DMS 273 treated with DMSO at 0.1 percent for 48 hours (cell line): Measurements from ENCODE around the gene C8G.

ENCODE experiments used
- DNase-seq: peaks from one replicate; lab custom pipeline; 2025; lab: John Stamatoyannopoulos, UW

The C8G gene

DNA sequence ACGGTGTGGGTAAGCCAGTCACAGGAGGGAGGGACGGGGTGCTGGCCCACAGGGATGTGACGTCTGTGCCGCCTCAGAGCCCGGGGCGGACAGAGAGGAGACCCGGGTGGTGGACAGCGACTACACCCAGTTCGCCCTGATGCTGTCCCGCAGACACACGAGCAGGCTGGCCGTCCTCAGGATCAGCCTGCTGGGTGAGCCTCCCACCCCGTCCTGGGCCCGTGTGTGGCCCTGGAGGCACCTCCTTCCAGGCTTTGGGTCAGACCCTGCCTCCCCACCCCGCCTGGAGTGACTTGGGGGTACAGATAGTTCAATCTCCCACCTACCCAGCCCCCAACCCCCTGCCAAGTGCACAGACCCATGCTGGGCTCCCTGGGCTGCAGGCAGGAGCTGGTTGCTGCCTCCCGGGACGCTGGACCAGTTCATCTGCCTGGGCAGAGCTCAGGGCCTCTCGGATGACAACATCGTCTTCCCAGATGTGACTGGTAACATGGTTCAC is 8.8 kb downstream of the C8G start:
- no peak for DNase-seq

DNA sequence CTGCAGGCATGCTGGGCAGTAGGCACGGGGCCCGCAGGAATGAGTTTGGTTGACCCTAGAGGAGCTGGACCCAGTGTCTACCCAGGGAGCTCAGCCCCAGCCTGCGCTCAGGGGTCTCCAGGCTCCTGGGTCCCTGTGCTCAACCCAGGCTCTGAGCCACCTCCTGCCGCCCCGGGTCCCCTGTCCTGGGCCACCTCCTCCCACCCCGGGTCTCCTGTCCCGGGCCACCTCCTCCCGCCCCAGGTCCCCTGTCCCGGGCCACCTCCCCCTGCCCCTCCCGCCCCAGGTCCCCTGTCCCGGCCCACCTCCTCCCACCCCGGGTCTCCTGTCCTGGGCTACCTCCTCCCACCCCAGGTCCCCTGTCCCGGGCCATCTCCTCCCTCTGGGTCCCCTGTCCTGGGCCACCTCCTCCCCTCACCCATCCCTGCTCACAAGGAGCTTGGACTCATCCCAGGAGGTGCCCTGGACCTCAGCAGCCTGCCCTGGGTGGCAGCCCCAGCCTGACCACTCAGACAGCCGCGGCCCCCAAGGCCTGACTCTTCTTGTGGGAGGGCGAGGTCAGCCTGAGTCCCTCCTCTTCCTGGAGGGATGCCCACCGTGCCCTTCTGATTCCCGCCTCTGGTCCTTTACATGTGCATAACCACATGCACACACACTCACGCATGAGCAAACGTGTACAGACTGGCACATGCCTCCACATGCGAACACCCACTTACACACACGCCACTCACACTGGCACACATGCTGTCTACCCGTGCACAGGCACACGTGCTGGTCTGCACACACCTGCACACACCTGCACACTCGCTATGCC is 9.4 kb downstream of the C8G start:
- DNase-seq, result no peak

DNA sequence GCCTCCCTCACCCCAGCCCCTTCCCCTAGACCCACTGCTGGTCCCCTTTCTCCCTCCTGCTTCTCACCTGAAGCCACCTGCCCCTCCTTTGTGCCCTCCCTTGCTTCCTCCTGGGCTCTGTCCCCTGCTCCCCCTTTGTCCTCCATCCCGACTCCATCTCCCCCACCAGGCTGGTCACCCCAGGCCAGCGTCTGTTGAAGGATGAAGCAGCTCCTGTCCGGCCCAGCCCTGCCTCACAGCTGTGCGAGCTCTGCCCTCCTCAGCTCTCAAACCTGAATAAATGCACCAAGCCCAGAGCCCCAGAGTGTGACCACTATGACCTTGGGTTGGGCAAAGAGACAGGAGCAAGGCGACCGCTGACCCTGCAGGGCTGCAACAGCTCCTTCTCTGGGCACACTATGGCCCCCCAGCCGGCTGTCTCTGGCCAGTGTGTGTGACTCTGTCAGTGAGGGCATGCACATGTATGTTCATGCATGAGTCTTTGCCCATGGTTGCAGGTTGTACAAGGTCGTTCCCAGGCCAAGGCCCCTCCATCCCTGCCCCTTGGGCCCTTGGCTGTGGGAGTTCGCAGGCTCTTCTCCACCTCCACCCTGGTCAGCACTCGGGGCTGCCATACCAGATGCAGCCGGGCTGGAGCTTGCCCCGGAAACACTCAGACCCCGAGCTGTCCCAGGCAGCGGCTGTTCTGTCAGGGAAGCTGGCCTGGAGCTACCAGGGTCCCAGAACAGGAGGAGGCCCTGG is 10.3 kb downstream of the C8G start:
- DNase-seq, result no peak

DNA sequence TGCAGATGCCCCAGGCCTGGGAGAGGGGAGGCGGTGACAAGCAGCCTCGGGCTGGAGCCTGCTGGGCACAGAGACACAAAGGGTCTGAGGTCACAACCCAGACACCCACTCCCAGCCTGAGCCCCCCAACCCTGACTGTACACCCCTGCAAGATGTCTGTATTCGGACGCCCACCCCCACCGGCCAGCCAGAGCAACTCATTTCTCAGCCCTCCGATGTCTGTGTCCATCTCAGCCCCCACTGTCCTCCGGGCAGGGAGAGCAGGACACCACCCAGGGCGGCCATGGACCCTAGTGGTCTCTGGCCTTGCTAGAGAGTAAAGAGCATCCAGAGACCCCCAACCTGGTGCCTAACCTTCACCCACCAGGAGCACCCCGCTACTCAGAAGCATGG is 10.9 kb downstream of the C8G start:
- no peak for DNase-seq

DNA sequence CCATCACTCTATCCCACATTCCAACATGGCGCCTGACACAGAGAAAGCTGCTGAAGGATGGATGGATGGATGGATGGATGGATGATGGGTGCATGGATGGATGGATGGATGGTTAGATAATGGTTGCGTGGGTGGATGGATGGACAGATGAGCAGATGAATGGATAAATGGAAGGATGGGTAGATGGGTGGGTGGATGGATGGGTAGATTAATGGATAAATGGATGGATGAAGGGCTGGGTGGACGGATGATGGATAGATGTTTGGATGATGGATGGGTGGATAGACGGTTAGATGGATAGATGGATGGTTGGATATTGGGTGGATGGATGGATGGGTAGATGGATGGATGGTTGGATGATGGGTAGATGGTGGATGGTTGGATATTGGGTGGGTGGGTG is 11.6 kb downstream of the C8G start:
- DNase-seq, result no peak

DNA sequence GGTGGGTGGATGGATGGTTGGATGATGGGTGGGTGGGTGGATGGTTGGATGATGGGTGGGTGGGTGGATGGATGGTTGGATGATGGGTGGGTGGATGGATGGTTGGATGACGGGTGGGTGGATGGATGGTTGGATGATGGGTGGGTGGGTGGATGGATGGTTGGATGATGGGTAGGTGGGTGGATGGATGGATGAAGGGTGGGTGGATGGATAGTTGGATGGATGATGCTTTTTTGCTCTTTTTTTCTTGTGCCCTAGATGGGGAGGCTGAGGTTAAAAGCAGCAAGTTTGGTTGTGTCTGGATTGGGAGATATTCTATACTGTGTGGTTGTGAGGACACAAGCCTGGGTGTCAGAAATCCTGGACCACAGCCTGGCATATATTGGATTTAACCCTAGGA is 12.4 kb downstream of the C8G start:
- no peak for DNase-seq

DNA sequence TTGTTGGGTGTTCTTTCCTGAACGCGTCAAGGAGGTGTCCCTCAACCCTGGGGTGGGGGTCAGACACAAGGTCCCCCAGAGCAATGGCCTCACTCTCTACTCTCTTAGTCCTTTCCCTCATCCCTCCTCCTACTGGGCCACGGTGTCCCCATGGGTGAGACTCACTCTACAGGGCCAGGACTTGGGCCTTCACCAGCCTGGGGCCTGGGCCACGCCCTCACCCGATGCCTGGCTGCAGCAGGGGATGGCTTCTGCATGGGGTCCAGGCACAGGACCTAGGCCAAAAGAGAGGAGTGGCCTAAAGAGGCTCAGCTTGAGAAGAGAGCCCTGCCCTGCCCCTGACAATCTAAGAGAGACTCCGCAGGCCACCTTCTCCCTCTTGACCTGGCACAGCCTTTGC is 12.9 kb downstream of the C8G start:
- no peak for DNase-seq

DNA sequence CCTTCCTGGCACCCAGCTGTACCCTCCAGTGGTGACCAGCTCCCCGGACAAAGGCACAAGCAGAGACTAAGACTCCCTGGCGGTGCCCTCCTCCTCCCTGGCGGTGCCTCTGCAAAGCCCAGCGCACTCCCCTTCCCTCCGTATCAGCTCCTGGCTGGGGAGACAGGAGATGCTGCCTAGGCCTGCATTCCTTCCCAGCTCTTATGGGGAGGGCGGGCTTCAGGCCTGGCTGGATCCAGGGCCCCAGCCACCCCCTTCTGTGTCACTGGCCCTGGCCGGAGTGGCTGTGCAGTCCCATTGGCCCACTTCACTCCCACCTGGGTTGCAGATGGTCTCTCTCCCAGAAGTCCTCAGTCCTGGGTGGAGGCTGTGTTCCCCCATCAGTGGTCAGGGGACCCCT is 13.4 kb downstream of the C8G start:
- DNase-seq, result no peak

DNA sequence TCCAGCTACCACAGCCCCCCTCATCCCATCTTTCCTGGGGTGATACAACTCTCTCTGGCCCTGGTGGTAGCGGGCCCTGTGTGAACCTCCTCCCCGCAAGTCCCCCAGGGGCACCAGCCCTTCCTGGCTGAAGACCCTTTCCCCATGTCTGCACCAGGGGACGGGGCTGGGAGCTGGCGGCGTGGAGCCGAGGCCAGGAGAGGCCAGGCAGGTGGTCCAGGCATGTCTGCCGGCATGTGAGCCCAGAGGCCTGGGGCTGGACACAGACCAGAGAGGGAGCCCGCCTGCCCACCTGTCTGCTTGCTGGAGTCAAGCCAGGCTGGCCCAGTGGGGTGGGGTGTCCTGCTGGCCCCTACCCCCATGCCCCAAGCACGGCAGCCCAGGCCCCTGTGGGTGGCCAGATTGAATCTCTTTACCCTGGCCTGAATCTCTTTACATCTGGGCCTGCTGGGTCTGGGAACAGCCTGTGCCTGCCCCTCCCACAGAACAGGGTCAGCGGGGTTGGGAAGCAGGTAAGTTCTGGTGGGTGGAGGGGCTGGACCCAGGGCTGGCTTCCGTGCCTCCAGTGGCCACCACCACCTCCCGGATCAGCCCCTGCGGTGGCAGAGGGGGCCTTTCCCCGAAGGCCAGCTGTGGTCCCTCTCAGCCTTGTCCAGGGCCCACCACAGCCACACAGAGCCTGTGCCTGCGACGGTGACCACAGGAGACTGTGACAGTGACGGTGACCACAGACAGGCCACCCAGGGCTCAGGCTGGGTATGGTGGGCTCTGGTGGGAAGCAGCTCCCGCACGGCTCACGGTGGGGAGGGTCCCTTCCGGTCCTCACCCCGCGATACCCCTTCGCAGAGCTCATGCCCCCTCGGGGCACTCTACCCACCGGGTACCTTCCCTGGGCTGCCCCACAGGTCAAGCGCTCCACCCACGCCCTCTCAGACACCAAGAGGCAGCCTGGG is 14.1 kb downstream of the C8G start:
- DNase-seq, result no peak

DNA sequence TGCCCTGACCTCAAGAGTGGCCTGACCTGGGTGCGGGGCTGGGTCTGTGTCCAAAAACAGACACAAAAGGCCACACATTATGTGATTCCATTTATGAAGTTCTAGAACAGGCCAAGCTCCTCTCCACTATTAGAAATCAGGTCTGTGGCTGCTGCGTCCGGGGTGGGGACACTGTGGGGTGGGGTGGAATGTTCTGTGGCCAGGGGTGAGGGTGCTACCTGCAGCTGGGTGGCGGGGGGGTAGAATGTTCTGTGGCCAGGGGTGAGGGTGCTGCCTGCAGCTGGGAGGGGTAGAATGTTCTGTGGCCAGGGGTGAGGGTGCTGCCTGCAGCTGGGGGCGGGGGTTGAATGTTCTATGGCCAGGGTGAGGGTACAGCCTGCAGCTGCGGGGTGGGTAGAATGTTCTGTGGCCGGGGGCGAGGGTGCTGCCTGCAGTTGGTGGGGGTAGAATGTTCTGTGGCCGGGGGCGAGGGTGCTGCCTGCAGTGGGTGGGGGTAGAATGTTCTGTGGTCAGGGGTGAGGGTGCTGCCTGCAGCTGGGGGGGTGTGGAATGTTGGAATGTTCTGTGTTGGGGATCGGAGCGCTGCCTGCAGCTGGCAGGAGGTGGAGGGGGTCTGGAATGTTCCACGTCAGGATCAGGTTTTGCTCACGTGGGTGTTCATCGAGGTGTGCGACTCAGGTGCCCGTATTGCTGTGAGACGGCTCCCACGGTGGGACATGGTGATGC is 15.3 kb downstream of the C8G start:
- no peak for DNase-seq

DNA sequence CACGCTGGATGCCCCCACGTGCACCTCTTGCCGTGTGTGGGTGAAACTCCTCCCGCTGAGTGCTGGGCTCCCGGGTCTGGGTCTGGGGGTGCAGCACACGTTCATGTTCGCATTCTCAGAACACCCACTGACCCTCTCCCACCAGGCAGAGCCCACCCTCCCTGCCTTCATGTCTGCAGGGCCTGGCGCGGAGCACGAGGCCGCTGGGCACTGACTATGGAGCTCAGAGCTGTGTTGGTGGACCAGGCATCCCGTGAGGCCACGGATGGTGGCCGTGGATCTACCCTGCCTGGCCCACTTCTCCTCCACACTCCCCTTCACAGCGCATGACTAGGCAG is 15.9 kb downstream of the C8G start:
- DNase-seq, result no peak

DNA sequence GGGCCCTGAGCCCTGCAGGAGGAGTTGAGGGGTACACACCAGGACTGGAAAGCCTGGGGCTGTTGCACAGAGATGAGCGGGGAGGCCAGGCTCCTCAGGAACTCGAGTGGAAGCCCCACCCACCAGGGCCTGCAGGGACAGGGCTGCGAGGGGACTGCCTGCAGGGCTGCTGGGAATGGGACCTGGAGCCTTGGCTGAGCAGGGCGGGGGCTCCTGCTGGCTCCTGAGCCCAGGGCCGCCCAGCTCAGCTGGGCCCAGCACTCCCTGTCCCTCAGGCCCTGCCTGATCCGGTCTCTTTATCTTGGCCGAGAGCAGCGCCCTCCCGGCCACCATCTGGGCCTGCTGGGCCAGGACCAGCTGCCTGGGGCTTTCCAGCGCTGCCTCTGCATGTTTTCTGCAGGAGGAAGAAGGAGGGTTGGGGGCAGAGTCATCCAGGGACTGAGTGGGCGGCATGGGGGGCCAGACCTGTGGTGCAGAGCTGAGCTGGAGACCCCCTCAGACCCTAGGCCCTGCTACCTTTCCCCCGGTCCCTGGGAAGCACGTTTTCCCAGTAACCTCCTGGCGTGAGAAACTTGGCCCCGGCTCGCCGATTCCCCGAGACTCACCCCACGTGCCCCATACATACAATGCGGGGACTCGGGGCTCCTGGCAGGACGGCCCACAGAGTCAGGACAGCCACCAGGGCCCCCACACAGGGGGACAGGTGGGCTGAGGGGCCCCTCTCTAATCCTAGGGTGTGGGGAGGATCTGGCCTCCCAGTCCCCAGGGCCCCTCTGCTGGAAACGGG is 16.4 kb downstream of the C8G start:
- DNase-seq, result peak; percentile 17

DNA sequence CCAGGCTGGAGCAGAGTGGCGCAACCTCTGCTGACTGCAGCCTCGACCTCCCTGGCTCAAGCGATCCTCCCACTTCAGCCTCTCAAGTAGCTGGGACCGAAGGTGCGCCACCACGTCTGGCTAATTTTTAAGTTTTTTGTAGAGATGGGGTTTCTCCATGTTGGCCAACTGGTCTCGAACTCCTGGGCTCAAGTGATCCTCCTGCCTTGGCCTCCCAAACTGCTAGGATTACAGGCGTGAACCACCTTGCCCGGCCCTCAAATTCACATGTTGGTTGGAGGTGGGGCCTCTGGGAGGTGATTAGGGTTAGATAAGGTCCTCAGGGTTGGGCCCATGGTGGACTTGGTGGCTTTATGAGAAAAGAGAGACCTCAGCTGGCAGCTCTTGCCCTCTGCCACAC is 17.1 kb downstream of the C8G start:
- DNase-seq, result no peak

DNA sequence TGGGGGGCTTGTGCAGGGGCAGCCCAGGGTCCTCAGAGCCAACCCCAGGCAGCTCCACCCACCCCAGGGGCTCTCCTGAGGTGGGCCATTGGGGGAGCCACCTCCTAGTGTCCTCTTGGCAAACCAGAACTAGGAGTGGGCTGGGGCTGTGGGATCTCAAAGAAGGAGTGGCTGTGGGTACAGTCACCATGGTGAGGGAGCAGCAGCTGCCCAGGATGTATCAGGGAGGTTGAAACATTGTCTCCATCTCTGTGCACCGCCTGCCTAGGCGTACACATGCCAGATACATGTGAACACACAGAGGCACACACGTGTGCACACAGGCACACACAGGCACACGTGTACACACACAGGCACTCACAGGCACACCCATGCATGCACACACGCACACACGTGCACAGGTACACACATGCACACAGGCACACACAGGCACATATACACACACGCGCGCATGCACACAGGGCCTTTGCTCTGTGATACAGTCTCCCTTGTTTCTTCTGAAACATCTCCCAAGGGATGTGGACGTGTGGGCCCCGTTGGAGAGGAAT is 17.7 kb downstream of the C8G start:
- no peak for DNase-seq

DNA sequence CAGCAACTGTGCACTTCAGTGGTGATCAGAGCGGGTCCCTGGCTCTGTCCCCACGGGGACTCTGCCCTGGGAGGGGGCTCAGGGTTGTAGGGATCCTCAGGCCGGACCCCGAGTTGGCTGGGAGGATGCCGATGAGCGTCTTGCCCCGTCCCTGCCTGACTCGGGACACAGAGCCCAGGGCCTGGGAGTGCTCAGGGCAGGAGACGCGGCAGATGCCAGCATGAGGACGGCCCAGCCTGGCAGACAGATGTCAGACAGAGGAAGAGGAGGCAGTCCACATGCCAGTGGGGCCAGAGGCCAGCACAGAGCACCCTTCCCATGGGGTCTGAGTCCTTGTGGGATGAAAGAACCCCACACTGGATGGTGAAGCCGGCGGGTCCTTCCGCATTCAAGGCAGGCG is 18.3 kb downstream of the C8G start:
- no peak for DNase-seq

DNA sequence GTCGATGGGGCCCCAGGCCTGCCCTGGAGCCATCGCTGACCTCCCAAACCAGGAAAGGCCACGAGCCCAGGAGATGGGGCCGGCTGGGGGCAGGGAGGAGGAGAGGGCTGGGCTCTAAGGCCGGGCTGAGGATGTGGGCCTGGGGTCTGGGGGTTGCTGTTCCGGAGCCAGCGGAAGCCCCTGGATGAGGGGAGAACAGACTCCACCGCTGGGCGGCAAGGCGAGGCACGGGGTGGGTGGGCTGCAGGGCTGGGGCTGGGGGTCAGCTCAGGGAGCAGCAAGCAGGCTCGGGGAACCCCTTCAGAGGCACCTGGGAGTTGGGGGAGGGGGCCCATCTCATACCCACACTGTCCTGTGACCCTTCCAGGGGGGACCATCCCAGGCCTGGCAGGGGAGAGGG is 18.7 kb downstream of the C8G start:
- DNase-seq, result no peak

DNA sequence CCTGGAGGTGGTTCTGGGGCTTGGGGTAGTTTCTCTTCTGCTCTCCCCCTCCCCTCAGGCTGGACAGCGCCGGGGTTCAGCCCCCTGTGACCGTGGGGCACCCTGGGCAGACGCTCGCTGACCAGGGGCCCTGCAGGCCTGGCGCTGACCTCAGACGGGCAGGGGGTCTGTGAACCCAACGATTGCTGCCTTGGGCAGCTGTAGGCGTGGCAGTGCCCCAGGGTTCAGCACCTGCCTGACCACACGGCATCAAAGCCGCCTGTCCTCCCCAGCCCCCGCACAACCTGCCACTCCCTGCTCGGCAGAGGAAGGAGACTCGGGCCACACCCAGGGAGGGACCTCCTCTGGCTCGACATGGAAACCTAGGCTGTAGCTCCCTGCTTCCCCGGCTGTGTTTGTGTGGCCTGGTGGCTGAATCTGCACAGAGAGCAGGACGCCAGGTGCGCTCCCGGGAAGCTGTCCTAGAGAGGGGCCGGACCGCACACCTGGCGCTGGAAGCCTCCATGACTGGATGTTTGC is 19.2 kb downstream of the C8G start:
- no peak for DNase-seq

DNA sequence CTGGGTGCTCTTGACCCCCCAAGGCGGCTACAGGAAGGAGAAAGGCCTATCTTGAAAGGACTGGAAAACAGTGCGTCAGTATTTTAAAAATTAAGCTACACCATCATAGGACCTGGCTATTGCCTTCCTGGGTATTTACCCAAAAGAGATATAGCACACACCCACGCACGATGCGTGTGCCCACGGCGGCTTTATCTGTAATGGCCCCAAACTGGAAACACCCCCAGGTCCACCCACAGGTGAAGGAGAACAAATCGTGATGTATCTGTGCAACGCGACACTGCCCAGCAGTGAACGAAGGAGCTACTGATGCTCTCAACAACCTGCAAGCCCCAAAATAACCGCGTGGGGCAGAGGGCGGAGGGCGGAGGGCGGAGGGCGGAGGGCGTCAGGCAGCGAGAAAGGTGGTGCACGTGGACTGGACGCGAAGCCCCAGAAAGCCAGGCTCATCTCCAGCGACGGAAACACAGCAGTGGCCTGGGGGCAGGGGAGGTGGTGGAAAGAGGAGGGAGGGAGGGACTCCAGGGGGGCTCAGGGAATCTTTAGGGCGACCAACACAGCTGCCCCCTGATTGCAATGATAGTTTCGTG is 19.9 kb downstream of the C8G start:
- no peak for DNase-seq

DNA sequence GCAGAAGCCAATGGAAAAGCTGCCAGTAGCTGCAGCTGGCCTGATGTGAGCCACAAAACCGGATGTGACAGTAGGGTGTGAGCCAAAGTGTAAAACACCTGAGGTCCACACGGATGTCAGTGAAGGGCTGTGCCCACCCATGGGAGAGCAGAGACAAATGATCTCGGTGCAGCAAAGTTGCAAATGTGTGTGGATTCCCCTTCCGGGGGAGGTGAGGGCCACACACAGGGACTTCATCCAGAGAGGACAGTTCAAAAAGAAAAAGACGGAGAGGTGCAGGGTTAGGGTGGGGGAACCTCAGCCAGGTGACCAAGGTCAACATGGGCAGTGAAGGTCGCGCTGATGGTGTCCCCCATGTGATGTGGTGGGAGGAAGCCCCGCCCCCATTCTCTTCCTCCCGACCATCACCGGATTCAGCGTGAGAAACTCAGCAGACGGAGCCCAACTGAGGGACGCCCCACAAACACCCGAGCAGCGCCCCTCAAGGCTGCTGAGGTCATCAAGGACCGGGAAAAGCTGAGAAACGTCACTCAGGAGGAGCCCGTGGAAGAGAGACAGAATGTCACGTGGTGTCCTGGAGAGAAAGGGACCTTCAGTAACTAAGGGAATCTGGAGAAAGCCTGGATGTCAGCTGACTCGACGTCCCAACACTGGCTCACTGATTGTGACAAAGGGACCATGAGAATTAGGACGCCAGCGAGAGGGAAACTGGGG is 20.9 kb downstream of the C8G start:
- DNase-seq, result no peak
